ENCODE measurements around the gene ALKBH6. TPM values are rescaled to one million over a fixed set of nuclear protein-coding genes. Genes with fewer than 3 reads are reported as not detected.

ALKBH6 gene
- total and polyA plus RNA-seq, 2 of the 13 experiments (the other 11 are each of a cell fraction or from before 2014, with no cell fraction given) = 13.7 to 18.1 TPM

DNA sequence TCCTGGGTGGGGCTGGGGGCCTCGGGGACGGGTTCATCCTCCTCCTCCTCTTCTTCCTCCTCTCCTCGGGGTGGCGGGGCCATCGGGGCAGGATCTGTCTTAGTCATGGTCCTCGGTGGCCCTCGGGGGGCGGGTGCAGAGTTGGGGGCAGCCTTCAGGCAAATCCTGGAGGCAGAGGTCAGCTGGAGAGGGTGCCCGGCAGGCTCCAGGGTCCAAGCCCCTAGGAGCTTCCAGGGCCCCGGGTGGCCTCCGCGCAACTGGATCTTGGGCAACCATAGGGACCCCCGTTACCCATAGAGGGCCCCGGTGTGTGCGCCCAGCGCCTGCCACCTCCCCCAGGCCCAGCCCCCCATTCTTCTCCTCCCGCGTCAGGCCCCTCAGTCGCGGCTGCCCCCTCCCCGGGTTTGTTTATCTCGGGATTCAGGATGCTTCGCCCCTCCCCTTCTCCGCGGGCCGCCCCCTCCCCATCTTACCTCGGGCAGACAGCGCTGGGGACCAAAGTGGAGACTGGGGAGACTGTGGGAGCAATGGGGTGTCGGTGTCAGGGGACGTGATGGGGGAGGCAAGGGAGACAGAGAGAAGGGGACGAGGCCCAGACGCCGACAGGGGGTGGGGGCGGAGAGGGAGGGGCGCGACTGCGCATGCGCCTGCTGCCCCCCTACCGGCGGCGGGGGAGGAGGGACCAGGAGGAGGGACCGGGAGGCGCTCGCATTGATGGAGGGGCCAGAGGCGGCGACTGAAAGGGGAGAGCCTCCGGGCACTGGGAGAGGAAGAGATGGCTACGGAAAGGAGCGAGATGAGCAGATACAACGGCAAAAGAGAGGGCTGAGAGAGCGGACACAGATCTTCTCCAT is 18.5 kb upstream of the ALKBH6 start, which contains the start of gene CLIP3:
Gene CLIP3, minus strand, starts transcription at position 623 of the 854 bp plus-strand sequence. Its CDS starts 516 bp downstream, at position 107.
- FAIRE-seq = no peak
- Histone ChIP-seq H4K20me1 (ENCODE audit: insufficient read depth, low read length) (no peaks in the 10 kb centered on the region), H3K4me3 (replicated peaks in 1 of 3; ENCODE audit: insufficient read depth in 1 of 3, low read depth in 2 of 3, low read length in 3 of 3) (no peak within 1 kb of the TSS), H2AFZ (ENCODE audit: low read length) (no peak within 1 kb of the TSS), H3K9ac (ENCODE audit: insufficient read depth, low read depth, low read length) (no peak within 1 kb of the TSS), H3K36me3 (replicated peaks in 1 of 2; ENCODE audit: control insufficient read depth in 1 of 2, insufficient read depth in 2 of 2, low read length in 2 of 2) (no peaks in the 10 kb centered on the region; a peak in 1 of 5 replicates), H3K4me2 (ENCODE audit: low read depth, low read length) (no peak within 1 kb of the TSS), H3K27me3 (ENCODE audit: control insufficient read depth in 1 of 2, insufficient read depth in 2 of 2, low read length in 2 of 2) (no peaks in the 10 kb centered on the region), H3K9me3 (ENCODE audit: low read length) (no peaks in the 10 kb centered on the region), H3K4me1 (ENCODE audit: insufficient read depth, low read length) (peaks cover 14% of the 10 kb centered on the region), H3K79me2 (ENCODE audit: insufficient read depth, low read length) (no peaks in the 10 kb centered on the region), H3K27ac (ENCODE audit: extremely low read length, insufficient read depth, low read length) (no peak within 1 kb of the TSS)
- 97% methylated on average over 48 of the region's 51 CpGs for WGBS (ENCODE audit: low lambda C conversion rate)
- BruUV-seq (replicated peaks) = no TSS peak
- TF ChIP-seq ATF4 (CRISPR knock-in tag; IDR thresholded peaks at IDR 0.05) (no peak), AGO2 (optimal IDR thresholded peaks at IDR 0.05; ENCODE audit: low read depth, low read length) (peak; percentile 34)
- in situ Hi-C loops (cut with HindIII; ENCODE audit: extremely low pct_ligation_motif_present, low pct_unique_long_range_greater_than_20kb) = no loop called here
- intact Hi-C loops (cut with micrococcal nuclease; ENCODE audit: unreplicated experiment) = no loop called here
- POLR2A ChIA-PET = no interaction called here
- no peak for DNase-seq (ENCODE audit: low spot score)
- no peak for ATAC-seq
- CTCF ChIA-PET (ENCODE audit: low intra/inter-chr PET ratio, low total read pairs) = no interaction called here

DNA sequence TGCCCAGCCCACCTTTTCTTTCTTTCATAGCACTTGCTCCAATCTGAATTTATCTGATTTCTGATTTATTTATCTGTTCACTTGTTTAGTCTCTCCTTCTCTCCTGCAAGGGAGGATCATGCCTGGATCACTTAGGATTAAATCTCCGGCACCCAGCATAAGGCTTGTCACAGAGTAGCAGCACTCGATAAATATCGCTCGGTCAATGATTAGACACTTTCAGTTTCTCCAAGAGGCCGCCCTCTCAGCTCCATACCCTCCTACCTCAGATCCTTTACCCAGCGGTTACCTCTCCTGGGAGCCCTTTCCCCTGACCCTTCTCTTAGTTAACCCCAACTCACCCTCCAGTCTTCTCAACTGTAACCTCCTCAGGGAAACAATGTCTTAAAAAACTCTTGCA is 17.3 kb upstream of the ALKBH6 start:
- Histone ChIP-seq H3K36me3 (replicated peaks in 1 of 2; ENCODE audit: control insufficient read depth in 1 of 2, insufficient read depth in 2 of 2, low read length in 2 of 2) (no peaks in the 10 kb centered on the region; a peak in 1 of 5 replicates), H2AFZ (ENCODE audit: low read length) (no peak overlapping the region), H3K4me2 (ENCODE audit: low read depth, low read length) (no peak overlapping the region), H3K27ac (ENCODE audit: extremely low read length, insufficient read depth, low read length) (no peak overlapping the region), H3K27me3 (ENCODE audit: control insufficient read depth in 1 of 2, insufficient read depth in 2 of 2, low read length in 2 of 2) (no peaks in the 10 kb centered on the region), H4K20me1 (ENCODE audit: insufficient read depth, low read length) (no peaks in the 10 kb centered on the region), H3K79me2 (ENCODE audit: insufficient read depth, low read length) (no peaks in the 10 kb centered on the region), H3K9me3 (ENCODE audit: low read length) (no peaks in the 10 kb centered on the region), H3K9ac (ENCODE audit: insufficient read depth, low read depth, low read length) (no peak overlapping the region), H3K4me1 (ENCODE audit: insufficient read depth, low read length) (peaks cover 12% of the 10 kb centered on the region), H3K4me3 (replicated peaks in 1 of 3; ENCODE audit: insufficient read depth in 1 of 3, low read depth in 2 of 3, low read length in 3 of 3) (no peak overlapping the region)
- DNase-seq (ENCODE audit: low spot score) (no peak), FAIRE-seq (no peak), ATAC-seq (no peak)
- POLR2A ChIA-PET = no interaction called here
- in situ Hi-C loops (cut with HindIII; ENCODE audit: extremely low pct_ligation_motif_present, low pct_unique_long_range_greater_than_20kb) = no loop called here
- WGBS (ENCODE audit: low lambda C conversion rate) = 90% methylated on average over 6 of the region's 6 CpGs
- BruUV-seq (replicated peaks) = no TSS peak
- CTCF ChIA-PET (ENCODE audit: low intra/inter-chr PET ratio, low total read pairs) = no interaction called here
- intact Hi-C loops (cut with micrococcal nuclease; ENCODE audit: unreplicated experiment) = no loop called here
- TF ChIP-seq NFYC (CRISPR knock-in tag; IDR thresholded peaks at IDR 0.05) = no peak
- TF ChIP-seq MED13 (CRISPR knock-in tag; IDR thresholded peaks at IDR 0.05) = no peak
- TF ChIP-seq, protein P1, sequence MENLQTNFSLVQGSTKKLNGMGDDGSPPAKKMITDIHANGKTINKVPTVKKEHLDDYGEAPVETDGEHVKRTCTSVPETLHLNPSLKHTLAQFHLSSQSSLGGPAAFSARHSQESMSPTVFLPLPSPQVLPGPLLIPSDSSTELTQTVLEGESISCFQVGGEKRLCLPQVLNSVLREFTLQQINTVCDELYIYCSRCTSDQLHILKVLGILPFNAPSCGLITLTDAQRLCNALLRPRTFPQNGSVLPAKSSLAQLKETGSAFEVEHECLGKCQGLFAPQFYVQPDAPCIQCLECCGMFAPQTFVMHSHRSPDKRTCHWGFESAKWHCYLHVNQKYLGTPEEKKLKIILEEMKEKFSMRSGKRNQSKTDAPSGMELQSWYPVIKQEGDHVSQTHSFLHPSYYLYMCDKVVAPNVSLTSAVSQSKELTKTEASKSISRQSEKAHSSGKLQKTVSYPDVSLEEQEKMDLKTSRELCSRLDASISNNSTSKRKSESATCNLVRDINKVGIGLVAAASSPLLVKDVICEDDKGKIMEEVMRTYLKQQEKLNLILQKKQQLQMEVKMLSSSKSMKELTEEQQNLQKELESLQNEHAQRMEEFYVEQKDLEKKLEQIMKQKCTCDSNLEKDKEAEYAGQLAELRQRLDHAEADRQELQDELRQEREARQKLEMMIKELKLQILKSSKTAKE (CRISPR knock-in tag; IDR thresholded peaks at IDR 0.05; ENCODE audit: borderline replicate concordance) = no peak
- TF ChIP-seq ESRRA (CRISPR knock-in tag; IDR thresholded peaks at IDR 0.05; ENCODE audit: low read depth) = no peak
- no peak for TF ChIP-seq ZNF468 (CRISPR knock-in tag; IDR thresholded peaks at IDR 0.05)
- TF ChIP-seq, protein P2, sequence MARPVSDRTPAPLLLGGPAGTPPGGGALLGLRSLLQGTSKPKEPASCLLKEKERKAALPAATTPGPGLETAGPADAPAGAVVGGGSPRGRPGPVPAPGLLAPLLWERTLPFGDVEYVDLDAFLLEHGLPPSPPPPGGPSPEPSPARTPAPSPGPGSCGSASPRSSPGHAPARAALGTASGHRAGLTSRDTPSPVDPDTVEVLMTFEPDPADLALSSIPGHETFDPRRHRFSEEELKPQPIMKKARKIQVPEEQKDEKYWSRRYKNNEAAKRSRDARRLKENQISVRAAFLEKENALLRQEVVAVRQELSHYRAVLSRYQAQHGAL (CRISPR knock-in tag; IDR thresholded peaks at IDR 0.05; ENCODE audit: not compliant biosample characterization) = no peak
- no peak for TF ChIP-seq SRSF4 (IDR thresholded peaks at IDR 0.05; ENCODE audit: low read depth, low read length, poor library complexity, severe bottlenecking)
- no peak for TF ChIP-seq RFX1 (IDR thresholded peaks at IDR 0.05)
- TF ChIP-seq ZFP41 (CRISPR knock-in tag; IDR thresholded peaks at IDR 0.05; ENCODE audit: borderline replicate concordance) = no peak
- no peak for TF ChIP-seq ZNF607 (CRISPR knock-in tag; IDR thresholded peaks at IDR 0.05; ENCODE audit: borderline replicate concordance)

Data from HepG2 (cell line).